Measurements from ENCODE around the gene LSAMP.
"Not testable (repeated sequence)": the region's sequence is repeated elsewhere in the genome, so short reads cannot be mapped to it uniquely, and the experiment has no call there.

Gene LSAMP

GRCh38 chr3:115823083-115823482 lies 622.2 kb downstream of the LSAMP start:
- DNase-seq, result no peak

DNA sequence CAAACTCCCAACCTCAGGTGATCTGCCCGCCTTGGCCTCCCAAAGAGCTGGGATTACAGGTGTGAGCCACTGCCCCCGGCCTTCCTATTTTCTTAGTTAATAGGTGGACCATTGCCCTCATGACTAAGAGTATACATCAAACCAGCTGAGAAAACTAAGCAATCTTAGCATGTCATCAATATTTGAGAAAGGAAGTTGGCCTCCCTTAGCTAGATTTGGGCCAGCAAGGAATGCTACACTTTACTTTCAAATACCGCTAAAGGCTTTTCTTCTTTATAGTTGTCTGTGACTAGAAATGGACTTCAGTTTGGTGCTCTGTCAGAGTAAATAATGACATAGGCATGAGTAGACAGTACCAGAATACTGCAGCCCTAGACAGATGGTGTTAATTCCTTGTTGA lies 622.7 kb downstream of the LSAMP start:
- DNase-seq, result no peak

GRCh38 chr3:115819785-115820384 lies 625.4 kb downstream of the LSAMP start:
- DNase-seq, result peak; percentile 61

- peak; percentile 14 for DNase-seq
Measured at GRCh38 chr3:115814778-115815380, 630.4 kb downstream of the LSAMP start.

DNA sequence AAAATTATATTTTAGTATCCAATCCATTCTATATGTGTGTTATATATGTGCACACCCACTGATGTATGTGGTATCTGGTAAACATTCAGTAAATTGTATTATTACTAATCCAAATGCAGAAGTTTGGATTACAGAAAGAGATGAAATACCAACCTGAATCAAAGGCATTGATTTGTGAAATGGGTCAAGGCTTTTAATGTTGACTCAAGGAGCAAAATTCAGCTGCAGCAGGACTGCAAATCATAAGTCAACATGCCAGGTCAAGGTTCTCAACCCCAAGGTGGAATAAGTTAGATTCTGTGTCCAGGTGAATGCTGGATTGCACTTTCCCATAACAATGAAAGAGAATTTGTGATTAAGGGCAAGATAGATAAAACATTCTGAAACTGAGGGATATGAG lies 631.3 kb downstream of the LSAMP start:
- no peak for DNase-seq

- DNase-seq, result no peak
Measured at GRCh38 chr3:115808816-115809215, 636.5 kb downstream of the LSAMP start.

GRCh38 chr3:115808244-115808643 lies 637.0 kb downstream of the LSAMP start:
- DNase-seq, result no peak

GRCh38 chr3:115806501-115806900 lies 638.8 kb downstream of the LSAMP start:
- DNase-seq, result no peak

DNA sequence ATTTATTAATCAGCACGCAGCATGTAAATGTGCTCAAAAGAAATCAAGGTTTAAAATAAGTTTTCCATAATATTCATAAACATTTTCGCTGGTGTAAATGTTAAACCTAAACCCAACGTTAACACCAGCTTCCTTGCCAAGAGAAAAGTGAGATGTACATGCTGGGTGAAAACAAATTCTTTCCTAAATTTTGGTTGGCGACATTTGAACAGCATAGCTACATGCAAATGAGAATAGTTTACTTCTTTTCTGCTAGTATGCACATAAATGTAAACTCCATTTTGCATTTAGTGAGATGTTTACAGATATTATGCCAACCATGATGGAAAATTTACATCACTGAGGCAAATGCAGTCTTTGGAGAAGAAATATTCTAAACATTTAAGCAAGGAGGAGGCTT lies 639.8 kb downstream of the LSAMP start:
- DNase-seq, result no peak

DNA sequence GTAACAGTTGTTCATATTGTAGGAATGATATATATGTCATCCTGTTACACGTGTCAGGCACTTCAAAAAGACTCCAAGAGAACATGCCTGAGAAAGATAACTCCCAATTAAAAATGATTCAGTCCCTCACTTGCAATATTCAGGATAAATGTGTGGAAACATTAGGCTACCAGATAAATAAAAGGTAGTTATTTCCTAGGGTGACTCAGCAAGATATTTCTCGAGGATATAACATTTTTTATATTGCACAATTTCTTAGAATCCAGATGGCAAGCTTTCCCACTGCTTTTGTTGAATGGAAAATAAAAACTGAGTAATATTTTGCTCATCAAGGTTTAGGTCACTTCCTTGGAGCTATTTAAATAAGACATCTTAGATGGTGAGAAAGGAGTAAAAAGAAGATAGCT lies 640.6 kb downstream of the LSAMP start:
- no peak for DNase-seq

DNA sequence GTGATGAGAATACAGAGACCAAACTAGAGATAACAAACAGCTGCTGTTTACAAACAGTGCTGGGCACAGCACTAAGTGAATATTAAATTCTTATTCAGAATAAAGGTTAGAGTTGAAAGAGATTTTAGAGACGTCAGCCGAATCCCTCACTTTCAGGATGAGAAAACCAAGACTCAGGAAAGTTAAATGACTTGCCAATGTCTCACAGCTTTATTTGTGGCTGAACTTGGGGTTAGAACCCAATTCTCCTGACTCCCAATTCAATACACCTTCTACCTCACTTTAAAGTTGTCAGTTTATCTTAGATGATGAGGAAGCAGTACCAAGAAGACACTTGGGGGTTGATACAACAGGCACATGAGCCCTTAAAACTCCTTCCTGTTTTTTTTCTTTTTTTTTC lies 641.1 kb downstream of the LSAMP start:
- no peak for DNase-seq

- DNase-seq, result no peak
Measured at GRCh38 chr3:115803661-115804060, 641.6 kb downstream of the LSAMP start.

- no peak for DNase-seq
Measured at GRCh38 chr3:115800489-115801075, 644.7 kb downstream of the LSAMP start.

- DNase-seq, result not testable (repeated sequence)
Measured at GRCh38 chr3:115800065-115800464, 645.2 kb downstream of the LSAMP start.

- no peak for DNase-seq
Measured at GRCh38 chr3:115792206-115792955, 652.9 kb downstream of the LSAMP start.

DNA sequence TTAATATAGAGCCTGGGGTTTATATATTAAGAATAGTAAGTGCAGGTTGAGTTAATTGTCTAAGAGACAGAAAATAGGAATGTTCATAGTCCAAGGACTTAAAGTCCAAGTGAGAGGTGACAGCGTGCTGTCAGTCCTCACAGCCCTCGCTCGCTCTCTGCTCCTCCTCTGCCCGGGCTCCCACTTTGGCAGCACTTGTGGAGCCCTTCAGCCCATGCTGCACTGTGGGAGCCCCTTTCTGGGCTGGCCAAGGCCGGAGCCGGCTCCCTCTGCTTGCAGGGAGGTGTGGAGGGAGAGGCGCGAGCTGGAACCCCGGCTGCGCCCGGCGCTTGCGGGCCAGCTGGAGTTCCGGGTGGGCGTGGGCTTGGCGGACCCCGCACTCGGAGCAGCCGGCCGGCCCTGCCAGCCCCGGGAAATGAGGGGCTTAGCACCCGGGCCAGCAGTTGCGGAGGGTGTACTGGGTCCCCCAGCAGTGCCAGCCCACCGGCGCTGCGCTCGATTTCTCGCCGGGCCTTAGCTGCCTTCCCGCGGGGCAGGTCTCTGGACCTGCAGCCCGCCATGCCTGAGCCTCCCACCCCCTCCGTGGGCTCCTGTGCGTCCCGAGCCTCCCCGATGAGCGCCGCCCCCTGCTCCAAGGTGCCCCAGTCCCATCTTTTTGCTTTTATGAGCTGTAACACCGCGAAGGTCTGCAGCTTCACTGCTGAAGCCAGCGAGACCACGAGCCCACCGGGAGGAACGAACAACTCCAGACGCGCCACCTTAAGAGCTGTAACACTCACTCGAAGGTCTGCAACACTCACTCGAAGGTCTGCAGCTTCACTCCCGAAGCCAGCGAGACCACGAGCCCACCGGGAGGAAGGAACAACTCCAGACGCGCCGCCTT lies 653.8 kb downstream of the LSAMP start:
- not testable (repeated sequence) for DNase-seq

GRCh38 chr3:115790759-115791158 lies 654.5 kb downstream of the LSAMP start:
- no peak for DNase-seq

DNA sequence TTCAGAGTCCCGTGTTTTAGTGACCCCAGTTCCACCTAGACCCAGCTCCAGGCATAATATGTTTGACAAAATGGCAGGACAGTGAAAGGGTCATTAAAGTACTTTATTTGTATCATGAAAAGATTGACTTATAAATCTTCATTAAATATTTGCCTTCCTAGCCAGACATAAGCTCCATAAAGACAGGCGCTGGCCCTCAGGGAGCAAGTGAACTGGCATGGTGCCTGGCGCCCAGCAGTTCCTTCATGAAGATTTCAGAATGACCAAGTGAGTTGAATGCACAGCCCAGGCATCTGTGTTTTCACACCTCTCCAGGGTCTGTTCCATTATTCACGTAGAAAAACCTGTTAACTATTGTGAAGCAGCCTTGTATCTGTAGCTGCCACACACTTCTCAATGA lies 655.8 kb downstream of the LSAMP start:
- DNase-seq, result no peak

DNA sequence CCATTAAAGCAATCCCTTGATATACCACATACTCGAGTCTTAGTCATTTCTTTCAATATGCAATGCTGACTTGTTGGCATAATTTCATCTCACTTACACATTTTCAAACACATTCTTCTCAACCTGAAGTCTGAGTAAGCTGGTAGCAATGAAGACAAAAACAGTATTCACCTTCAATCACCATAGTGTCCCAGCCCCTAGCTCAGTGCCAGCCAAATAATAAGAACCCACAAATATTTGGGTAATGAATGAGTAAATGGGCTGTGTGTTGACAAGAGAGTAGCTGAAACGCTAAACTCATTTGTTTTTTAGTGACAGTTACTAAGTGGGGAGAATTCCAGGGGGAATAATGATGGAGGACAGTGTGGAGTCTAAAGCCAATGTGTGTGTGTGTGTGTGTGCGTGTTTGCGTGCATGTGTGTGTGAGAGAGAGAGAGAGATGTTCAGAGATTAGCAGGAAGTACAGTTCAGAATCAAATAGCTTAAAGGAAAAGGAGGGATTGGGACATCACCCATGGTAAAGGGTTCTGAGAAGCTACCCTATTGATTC lies 656.3 kb downstream of the LSAMP start:
- DNase-seq, result no peak

DNA sequence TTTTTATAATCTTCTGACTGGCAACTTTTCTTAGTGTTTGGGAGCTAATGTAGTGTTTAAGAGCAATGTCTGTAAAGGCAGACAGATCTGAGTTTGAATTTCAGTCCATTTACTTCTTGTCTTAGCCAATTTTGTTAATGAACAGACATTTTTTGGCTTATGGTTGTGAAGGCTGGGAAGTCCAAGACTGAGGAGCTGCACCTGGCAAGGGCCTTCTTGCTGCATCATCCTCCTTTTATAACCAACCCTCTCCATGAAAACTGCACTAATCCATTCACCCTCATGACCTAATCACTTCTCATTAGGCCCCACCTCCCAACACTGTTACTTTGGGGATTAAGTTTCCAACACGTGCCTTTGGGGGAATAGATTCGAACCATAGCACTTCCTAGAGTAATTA lies 657.5 kb downstream of the LSAMP start:
- no peak for DNase-seq

GRCh38 chr3:115785782-115786181 lies 659.5 kb downstream of the LSAMP start:
- DNase-seq, result no peak

GRCh38 chr3:115784739-115785536 lies 660.3 kb downstream of the LSAMP start:
- DNase-seq, result no peak

Data from NCI-H2029 (cell line).